GM18499 (cell line): ENCODE measurements around the gene DMPK.

Experiments
- ATAC-seq: cut with Tn5 transposase; IDR thresholded peaks from one replicate; pipeline ENCODE4 v1.9.1; 2021; ENCODE audit warnings: moderate number of reproducible peaks; ENCODE audit not compliant: insufficient read depth, unreplicated experiment

The DMPK gene, protein sequence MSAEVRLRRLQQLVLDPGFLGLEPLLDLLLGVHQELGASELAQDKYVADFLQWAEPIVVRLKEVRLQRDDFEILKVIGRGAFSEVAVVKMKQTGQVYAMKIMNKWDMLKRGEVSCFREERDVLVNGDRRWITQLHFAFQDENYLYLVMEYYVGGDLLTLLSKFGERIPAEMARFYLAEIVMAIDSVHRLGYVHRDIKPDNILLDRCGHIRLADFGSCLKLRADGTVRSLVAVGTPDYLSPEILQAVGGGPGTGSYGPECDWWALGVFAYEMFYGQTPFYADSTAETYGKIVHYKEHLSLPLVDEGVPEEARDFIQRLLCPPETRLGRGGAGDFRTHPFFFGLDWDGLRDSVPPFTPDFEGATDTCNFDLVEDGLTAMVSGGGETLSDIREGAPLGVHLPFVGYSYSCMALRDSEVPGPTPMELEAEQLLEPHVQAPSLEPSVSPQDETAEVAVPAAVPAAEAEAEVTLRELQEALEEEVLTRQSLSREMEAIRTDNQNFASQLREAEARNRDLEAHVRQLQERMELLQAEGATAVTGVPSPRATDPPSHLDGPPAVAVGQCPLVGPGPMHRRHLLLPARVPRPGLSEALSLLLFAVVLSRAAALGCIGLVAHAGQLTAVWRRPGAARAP

DNA sequence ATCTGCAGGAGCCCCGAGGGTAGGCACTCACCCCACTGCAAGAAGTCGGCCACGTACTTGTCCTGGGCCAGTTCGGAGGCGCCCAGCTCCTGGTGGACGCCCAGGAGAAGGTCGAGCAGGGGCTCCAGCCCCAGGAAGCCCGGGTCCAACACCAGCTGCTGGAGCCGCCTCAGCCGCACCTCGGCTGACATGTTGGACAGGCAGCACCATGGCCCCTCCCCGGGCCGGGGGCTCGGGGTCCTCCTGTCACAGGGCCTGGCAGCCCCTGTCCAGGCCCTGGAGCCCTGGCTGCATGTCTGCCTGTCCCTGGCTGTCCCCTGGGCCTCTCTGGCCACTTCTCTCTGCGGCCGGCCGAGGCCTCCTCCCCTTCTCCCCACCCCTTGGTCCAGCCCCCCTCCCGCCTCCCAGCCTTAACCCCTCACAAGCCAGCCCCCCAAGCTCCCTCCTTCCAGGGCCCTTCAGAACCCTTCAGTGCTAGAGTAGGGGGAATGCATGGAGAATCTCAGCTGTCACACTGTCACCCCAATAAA lies at the start of gene DMPK:
Gene DMPK, minus strand, starts transcription at position 329 of the 530 bp plus-strand sequence. Its CDS starts 138 bp downstream, at position 191.
- ATAC-seq, result no peak

DNA sequence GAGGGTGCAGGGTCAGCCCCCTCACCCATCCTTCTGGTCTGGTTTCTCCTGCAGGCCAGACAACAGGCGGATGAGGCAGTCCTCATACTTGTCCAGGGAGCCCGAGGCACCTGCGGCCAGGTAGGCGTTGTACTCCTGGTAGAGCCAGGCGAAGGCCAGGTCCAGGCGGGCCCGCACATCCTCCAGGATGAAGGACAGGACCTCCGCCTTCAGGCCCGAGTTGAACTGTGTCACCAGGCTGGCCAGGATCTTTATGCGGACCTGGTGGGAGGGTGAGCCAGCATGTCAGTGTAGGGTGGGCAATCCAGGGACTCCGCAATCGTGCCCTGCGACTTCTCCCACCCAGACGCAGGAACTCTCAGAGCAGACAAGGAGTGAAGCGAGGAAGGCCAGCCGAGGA lies 46.7 kb upstream of the DMPK start:
- no peak for ATAC-seq

DNA sequence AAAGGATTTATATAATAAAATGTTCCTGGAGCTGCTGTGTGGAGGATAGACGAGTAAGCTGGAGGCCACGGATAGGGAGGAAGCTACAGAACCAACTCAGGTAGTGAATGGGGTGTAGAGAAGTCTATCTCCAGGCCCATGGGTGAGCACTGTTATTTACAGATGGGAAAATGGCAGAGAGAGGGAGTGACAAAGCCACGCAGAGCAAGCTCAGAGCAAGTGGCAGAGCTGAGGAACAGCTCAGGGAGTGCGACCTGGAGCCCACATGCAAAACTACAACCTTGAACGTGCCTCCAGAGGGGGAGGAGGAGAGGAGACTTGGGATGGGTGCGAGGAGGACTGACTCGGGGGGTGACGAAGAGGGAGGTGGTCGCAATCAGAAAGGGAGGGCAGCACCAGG lies 46.2 kb upstream of the DMPK start:
- no peak for ATAC-seq

DNA sequence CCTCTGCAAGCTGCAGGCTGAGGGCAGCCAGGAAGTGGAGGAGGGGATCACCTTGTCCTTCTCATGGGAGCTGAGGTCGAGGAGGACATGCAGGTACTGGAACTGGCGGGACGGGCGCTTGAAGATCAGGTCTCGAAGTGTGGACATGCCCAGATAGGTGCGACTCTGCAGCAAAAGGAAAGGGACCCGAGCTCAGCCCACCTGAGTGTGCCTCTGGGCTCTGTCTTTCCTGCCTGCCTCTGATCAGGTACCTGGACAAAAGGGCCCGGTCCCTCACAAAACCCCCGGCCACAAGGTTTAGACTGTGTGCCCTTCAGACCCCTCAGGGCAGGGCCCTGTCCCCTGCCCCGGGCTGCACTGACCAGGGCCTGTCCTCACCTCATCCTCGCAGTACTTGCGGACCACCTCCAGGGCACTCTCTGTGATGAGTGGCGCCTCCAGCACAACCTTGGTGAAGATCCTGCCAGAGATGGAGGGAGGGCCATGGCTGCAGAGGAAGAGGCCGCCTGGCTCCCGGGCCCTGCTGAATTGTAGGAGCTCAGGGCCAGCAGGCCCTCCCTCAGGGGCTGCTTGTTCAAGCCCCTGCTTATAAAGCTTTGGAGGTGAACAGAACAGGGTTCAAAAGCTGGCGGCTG lies 45.3 kb upstream of the DMPK start:
- no peak for ATAC-seq

DNA sequence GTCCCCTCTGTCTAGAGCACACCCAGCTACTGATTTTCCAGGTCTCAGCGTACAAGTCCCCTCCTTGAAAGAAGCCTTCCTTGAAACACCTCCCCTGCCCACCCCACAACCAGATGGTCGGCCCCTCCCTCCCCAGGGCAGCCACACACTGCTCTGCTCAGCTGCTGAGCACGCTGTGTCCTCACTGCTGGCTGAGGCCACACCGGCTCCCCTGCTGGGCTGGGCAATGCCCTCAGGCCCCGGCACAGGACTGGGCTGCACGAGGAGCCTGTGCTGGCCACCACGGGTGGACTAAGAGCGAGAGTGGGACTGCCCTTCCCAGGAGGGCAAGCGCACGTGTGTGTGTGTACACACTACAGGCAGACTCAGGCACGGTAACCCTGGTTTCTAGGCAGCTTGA lies 44.6 kb upstream of the DMPK start:
- no peak for ATAC-seq

DNA sequence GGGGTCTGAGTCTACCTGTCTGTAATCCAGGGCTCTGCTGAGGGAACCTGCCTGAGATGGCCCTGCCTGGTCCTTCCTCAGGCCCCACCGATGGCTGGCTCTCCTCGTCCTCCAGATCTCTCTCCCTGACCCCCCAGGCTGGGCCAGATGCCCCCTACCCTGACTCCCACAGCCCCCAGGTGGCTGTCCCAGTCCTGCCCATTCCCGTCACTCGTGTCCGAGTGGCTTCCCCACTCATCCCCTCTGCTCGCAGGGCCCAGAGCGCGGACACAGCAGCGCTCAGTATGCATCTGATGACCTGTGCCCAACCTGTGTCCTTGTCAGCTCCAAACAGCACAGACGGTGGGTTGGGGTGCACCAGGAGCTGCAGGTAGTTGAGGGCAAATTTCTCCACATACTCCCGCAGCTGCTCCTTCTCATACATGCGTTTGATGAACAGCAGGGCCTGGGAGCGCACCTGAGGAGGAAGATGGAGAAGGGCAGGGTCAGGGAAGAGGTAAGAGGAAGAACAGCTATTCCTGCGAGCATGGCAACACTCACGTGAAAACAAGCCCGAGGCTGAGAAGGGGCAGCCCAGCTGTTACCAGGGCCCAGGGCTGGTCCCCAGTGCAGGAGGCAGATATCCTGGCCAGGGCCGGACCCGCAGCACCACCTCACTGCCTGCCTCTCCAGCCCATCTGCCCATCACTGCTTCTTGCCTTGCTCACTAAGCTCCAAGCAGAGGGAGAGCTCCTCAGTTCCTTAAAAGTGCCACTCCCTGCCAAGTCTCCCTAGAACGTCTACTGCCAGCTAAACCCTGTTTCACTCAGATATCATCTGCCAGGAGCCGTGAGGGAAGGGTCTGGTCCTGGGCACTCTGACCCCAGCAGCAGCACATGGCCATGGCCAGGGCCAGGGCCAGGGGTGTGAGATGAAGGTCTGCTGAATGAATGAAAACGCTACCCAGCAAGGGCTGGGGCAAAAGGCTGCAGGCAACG lies 43.9 kb upstream of the DMPK start:
- ATAC-seq, result no peak

DNA sequence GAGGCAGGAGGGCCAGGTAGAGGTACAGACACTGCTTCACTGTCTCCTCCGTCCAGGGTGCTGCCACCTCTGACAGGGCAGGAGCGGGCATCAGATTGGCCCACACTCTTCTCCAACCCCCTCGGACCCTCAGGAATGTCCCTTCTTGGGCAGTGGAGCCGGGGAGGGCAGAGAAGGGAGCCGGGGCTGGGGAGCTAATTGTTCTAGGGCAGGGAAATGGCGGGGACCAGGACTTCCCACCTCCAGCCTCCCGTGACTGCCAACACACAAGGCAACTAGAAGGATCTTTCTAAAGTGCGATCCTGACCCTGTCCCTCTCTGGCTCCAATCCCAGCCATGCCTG lies 42.9 kb upstream of the DMPK start:
- no peak for ATAC-seq

- ATAC-seq, result no peak
Observed at GRCh38 chr19:45824531-45825262, 42.4 kb upstream of the DMPK start.

- ATAC-seq, result no peak
Observed at GRCh38 chr19:45824041-45824471, 41.8 kb upstream of the DMPK start.

DNA sequence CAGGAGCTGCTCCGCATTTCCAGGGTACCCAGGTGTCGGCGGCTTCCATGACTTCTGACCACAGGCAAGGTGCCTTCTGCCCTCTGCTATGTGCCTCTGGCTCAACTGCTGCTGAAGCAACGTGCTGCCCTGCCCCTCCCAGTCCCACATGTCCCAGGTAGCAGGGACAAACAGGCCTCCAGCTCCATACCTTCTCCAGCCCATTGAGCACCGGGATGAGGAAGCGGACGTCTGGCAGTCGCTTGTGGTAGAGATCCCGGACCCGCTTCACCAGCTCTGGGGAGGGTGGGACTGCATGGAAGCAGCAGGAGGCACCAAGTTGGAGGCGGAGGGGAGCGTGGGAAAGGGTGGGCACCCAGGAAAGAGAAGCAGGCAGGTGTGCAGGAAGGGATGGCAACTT lies 40.9 kb upstream of the DMPK start:
- no peak for ATAC-seq

- no peak for ATAC-seq
Observed at GRCh38 chr19:45822716-45823115, 40.4 kb upstream of the DMPK start.

- ATAC-seq, result no peak
Observed at GRCh38 chr19:45821570-45821969, 39.3 kb upstream of the DMPK start.

DNA sequence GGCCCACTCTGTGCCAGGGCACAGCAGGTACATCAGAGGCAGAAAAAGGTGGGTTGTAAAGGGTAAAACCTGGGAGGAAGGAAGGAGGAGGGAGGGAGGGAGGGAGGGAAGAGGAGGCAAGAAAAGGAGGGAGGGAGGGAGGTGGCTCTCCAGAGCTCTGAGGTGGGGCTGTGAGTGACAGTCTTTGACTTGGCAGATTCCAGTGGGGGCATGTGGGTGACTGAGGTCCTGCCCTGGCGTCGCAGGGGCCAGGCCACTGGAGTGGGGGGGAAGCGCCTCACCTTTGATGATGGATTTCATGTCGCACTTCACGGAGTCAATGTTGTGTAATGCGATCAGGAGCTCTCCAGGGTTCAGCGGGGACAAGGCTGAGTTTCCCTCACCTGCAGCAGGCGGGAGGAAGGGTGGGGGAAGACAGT lies 38.8 kb upstream of the DMPK start:
- no peak for ATAC-seq

DNA sequence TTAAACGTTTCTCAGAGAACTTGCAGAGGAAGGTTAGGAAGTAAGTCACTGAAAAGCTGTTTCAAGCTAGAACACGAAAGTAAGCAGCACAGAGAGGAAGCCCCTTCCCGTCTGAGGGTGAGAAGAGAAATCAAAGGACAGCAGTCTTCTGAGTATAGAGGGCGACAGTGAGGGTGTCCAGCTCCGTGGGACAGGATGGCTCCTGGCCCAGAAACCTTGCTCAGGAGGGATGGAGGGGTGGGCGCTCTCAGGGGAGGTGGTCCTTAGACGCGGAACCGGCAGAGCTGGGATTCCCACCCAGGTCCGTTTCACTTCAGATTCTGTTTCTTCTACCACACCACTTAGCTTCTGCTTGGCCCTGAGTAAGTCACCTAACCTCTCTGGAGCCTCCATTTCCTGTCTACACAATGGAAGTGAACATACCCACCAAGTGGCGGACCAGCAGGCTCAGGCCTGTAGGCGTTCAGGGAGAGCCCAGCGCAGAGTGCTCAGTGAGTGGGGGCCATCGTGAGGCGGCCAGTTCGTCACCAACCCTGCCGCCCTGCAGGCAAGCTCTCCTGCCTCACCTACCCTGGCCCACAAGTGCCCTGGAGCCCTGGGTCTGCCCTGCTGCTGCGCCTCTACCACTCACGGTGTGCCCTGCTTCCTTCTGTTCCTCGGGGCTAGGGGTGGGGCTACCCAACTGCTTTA lies 38.3 kb upstream of the DMPK start:
- ATAC-seq, result no peak

- no peak for ATAC-seq
Observed at GRCh38 chr19:45819769-45820168, 37.5 kb upstream of the DMPK start.

- no peak for ATAC-seq
Observed at GRCh38 chr19:45817725-45818301, 35.5 kb upstream of the DMPK start.

GRCh38 chr19:45817010-45817724 lies 34.9 kb upstream of the DMPK start:
- no peak for ATAC-seq
